Measurements from ENCODE around the gene TMSB4X. TPM values are rescaled to one million over a fixed set of nuclear protein-coding genes. Genes with fewer than 3 reads are reported as not detected.

Gene TMSB4X
- total RNA-seq, 1 experiment from 2014 or later, result 801 TPM

DNA sequence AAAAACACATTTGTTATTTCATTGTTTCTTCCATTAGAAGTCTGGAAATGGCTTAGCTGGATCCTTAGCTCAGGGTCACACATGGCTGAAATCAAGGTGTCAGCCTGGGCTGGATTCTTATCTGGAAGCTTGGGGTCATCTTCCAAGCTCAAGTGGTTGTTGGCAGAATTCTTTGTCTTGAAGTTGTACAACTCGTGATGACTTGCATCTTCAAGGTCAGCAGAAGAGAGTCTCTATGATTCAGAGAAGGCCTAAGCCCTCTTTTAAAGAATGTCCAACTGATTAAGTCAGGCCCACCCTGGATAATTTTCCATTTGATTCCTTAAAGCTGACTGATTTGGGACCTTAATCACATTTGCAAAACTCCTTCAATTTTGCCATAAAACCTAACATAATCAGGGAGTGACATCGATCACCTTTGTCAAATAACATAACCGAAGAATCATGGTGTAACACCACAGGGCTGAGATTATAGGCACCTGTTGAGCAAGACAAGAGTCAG is 22.1 kb downstream of the TMSB4X start:
- Mint-ChIP-seq H3K4me1 (ENCODE audit: insufficient read depth, unreplicated experiment) (no peaks in the 10 kb centered on the region), H3K9me3 (ENCODE audit: unreplicated experiment) (no peaks in the 10 kb centered on the region), H3K36me3 (ENCODE audit: insufficient read depth, unreplicated experiment) (no peaks in the 10 kb centered on the region), H3K27me3 (ENCODE audit: insufficient read depth, unreplicated experiment) (peaks cover 18% of the 10 kb centered on the region), H3K4me3 (ENCODE audit: unreplicated experiment) (no peak overlapping the region), H3K27ac (ENCODE audit: low read depth, unreplicated experiment) (no peak overlapping the region)
- no peak for DNase-seq (ENCODE audit: unreplicated experiment)
- ChIA-PET CTCF (interaction anchor here (0.6 kb wide), 1 partner anchor 178 kb away, joined by 3 read pairs; no protein-coding TSS in a partner anchor), POLR2A (no interaction called here)
- intact Hi-C loops (cut with micrococcal nuclease), result no loop called here
- TF ChIP-seq, protein P1, sequence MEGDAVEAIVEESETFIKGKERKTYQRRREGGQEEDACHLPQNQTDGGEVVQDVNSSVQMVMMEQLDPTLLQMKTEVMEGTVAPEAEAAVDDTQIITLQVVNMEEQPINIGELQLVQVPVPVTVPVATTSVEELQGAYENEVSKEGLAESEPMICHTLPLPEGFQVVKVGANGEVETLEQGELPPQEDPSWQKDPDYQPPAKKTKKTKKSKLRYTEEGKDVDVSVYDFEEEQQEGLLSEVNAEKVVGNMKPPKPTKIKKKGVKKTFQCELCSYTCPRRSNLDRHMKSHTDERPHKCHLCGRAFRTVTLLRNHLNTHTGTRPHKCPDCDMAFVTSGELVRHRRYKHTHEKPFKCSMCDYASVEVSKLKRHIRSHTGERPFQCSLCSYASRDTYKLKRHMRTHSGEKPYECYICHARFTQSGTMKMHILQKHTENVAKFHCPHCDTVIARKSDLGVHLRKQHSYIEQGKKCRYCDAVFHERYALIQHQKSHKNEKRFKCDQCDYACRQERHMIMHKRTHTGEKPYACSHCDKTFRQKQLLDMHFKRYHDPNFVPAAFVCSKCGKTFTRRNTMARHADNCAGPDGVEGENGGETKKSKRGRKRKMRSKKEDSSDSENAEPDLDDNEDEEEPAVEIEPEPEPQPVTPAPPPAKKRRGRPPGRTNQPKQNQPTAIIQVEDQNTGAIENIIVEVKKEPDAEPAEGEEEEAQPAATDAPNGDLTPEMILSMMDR (IDR thresholded peaks at IDR 0.05; ENCODE audit: unreplicated experiment), result no peak
- BruUV-seq (replicated peaks), result no TSS peak

- H3K27ac Mint-ChIP-seq (ENCODE audit: low read depth, unreplicated experiment), result no peak overlapping the region
- no peak for DNase-seq (ENCODE audit: unreplicated experiment)
- ChIA-PET CTCF (interaction anchor here (0.6 to 0.7 kb wide), 2 partner anchors 20 to 833 kb away, joined by 3 read pairs; no protein-coding TSS in a partner anchor), POLR2A (interaction anchor here (0.6 kb wide), 1 partner anchor 12 kb away, joined by 3 read pairs; no protein-coding TSS in a partner anchor)
- intact Hi-C loops (cut with micrococcal nuclease), result no loop called here
- TF ChIP-seq, protein P1 (IDR thresholded peaks at IDR 0.05; ENCODE audit: unreplicated experiment), result no peak
- H3K27me3 Mint-ChIP-seq (ENCODE audit: insufficient read depth, unreplicated experiment), result peaks cover 14% of the 10 kb centered on the region
- BruUV-seq (replicated peaks), result no TSS peak
- H3K4me1 Mint-ChIP-seq (ENCODE audit: insufficient read depth, unreplicated experiment), result no peaks in the 10 kb centered on the region
- H3K9me3 Mint-ChIP-seq (ENCODE audit: unreplicated experiment), result no peaks in the 10 kb centered on the region
- H3K4me3 Mint-ChIP-seq (ENCODE audit: unreplicated experiment), result no peak overlapping the region
- H3K36me3 Mint-ChIP-seq (ENCODE audit: insufficient read depth, unreplicated experiment), result no peaks in the 10 kb centered on the region
Measured at GRCh38 chrX:12997906-12998687, 23.2 kb downstream of the TMSB4X start.

DNA sequence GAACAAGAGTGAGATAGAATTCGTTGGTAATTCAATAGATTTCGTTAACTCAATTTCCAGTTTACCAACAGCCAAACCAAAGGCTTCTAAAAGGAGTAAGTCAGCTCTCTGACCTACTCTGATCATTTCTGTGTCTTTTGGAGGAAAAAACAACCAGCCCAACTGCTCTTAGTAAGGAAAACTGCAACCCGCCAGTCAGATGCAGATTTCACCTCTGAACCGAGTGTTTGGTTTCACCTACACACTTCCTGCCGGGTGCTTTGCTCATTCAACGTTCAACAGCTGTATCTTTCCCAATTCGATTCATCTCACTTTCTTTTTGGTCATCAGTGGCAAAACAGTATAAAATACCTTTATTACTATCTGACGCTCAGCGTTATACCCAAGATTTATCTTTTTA is 24.5 kb downstream of the TMSB4X start:
- H3K4me3 Mint-ChIP-seq (ENCODE audit: unreplicated experiment), result no peak overlapping the region
- intact Hi-C loops (cut with micrococcal nuclease), result no loop called here
- no peaks in the 10 kb centered on the region for H3K9me3 Mint-ChIP-seq (ENCODE audit: unreplicated experiment)
- H3K36me3 Mint-ChIP-seq (ENCODE audit: insufficient read depth, unreplicated experiment), result no peaks in the 10 kb centered on the region
- no peak for DNase-seq (ENCODE audit: unreplicated experiment)
- ChIA-PET POLR2A (interaction anchor here (0.5 kb wide), 1 partner anchor 118 kb away, joined by 4 read pairs; no protein-coding TSS in a partner anchor), CTCF (interaction anchor here (0.5 to 0.7 kb wide), 2 partner anchors 9 to 176 kb away, joined by 4 to 5 read pairs; no protein-coding TSS in a partner anchor)
- H3K4me1 Mint-ChIP-seq (ENCODE audit: insufficient read depth, unreplicated experiment), result no peaks in the 10 kb centered on the region
- TF ChIP-seq, protein P1 (IDR thresholded peaks at IDR 0.05; ENCODE audit: unreplicated experiment), result no peak
- no TSS peak for BruUV-seq (replicated peaks)
- H3K27ac Mint-ChIP-seq (ENCODE audit: low read depth, unreplicated experiment), result no peak overlapping the region
- H3K27me3 Mint-ChIP-seq (ENCODE audit: insufficient read depth, unreplicated experiment), result peaks cover 17% of the 10 kb centered on the region

- no peak overlapping the region for H3K27ac Mint-ChIP-seq (ENCODE audit: low read depth, unreplicated experiment)
- no peak overlapping the region for H3K4me3 Mint-ChIP-seq (ENCODE audit: unreplicated experiment)
- no peak for DNase-seq (ENCODE audit: unreplicated experiment)
- POLR2A ChIA-PET, result interaction anchor here (1.7 kb wide), 1 partner anchor 15 kb away, joined by 7 read pairs; no protein-coding TSS in a partner anchor
- no peaks in the 10 kb centered on the region for H3K9me3 Mint-ChIP-seq (ENCODE audit: unreplicated experiment)
- intact Hi-C loops (cut with micrococcal nuclease), result no loop called here
- H3K4me1 Mint-ChIP-seq (ENCODE audit: insufficient read depth, unreplicated experiment), result no peaks in the 10 kb centered on the region
- no peaks in the 10 kb centered on the region for H3K36me3 Mint-ChIP-seq (ENCODE audit: insufficient read depth, unreplicated experiment)
- BruUV-seq (replicated peaks), result no TSS peak
- H3K27me3 Mint-ChIP-seq (ENCODE audit: insufficient read depth, unreplicated experiment), result peaks cover 26% of the 10 kb centered on the region
- TF ChIP-seq, protein P1 (IDR thresholded peaks at IDR 0.05; ENCODE audit: unreplicated experiment), result no peak
- CTCF ChIA-PET, result interaction anchor here (1.2 to 2.1 kb wide), 2 partner anchors 51 to 54 kb away, joined by 5 to 7 read pairs; no protein-coding TSS in a partner anchor
Measured at GRCh38 chrX:13000301-13000811, 25.4 kb downstream of the TMSB4X start.
